Kidney epithelial cell (primary cell): ENCODE data around the gene SENP8. TPM values are rescaled to one million over a fixed set of nuclear protein-coding genes. Genes with fewer than 3 reads are reported as not detected.
"Not testable (repeated sequence)": the region's sequence is repeated elsewhere in the genome, so short reads cannot be mapped to it uniquely, and the experiment has no call there.

Source experiments
- DNase-seq: peaks from one replicate; pipeline ENCODE4 v3.0.0-alpha.2; 2010; ENCODE audit warnings: low read depth
- H3K27me3 ChIP-seq: 2 replicates; pipeline ENCODE4 v1.6.0; 2011; ENCODE audit warnings: low read length; ENCODE audit not compliant: control insufficient read depth, insufficient read depth
- H3K36me3 ChIP-seq: 2 replicates; pipeline ENCODE4 v1.5.1; 2011; ENCODE audit warnings: low read length; ENCODE audit not compliant: control insufficient read depth, insufficient read depth
- H3K4me3 ChIP-seq: 2 replicates; pipeline ENCODE4 v1.5.1; 2011; ENCODE audit warnings: low read depth, mild to moderate bottlenecking, control low read depth, low read length
- CTCF ChIP-seq: IDR thresholded peaks from 2 replicates; pipeline ENCODE4 v1.5.1; 2011; ENCODE audit warnings: mild to moderate bottlenecking, moderate library complexity, low read length, control low read depth, inconsistent platforms; ENCODE audit not compliant: insufficient read depth, poor library complexity, severe bottlenecking
- total RNA-seq: library from RNA; depleted of rRNA; stranded (reverse); fragments of >200 nt; gene quantifications from 2 replicates; pipeline ENCODE4 v1.2.3, GENCODE V29; 2015

SENP8 gene
- total RNA-seq, result 2.4 and 3.0 TPM in 2 replicates

GRCh38 chr15:72118017-72118978 is at the start of gene SENP8, which contains the start of gene MYO9A:
Gene SENP8 (plus strand): TSS chr15:72118403. CDS start chr15:72139624, 21,221 bp downstream.
Gene MYO9A (minus strand): TSS chr15:72118150. CDS start chr15:72046563, 71,587 bp downstream.
- Histone ChIP-seq H3K4me3 (peak within 1 kb of the TSS; percentile 99), H3K36me3 (no peaks in the 10 kb centered on the region), H3K27me3 (no peaks in the 10 kb centered on the region)
- TF ChIP-seq CTCF, result no peak
- DNase-seq, result peak; percentile 88

GRCh38 chr15:72068856-72069255 is 49.3 kb upstream of the SENP8 start:
- H3K4me3 ChIP-seq, result no peak overlapping the region
- H3K36me3 ChIP-seq, result no peaks in the 10 kb centered on the region
- no peak for DNase-seq
- TF ChIP-seq CTCF, result no peak
- no peaks in the 10 kb centered on the region for H3K27me3 ChIP-seq

GRCh38 chr15:72070817-72071447 is 47.3 kb upstream of the SENP8 start:
- DNase-seq, result no peak
- H3K27me3 ChIP-seq, result no peaks in the 10 kb centered on the region
- H3K36me3 ChIP-seq, result no peaks in the 10 kb centered on the region
- no peak overlapping the region for H3K4me3 ChIP-seq
- no peak for TF ChIP-seq CTCF

- H3K36me3 ChIP-seq, DNase-seq, H3K4me3 ChIP-seq, H3K27me3 ChIP-seq: not testable (repeated sequence)
These were observed 46.8 kb upstream of the SENP8 start for GRCh38 chr15:72071448-72071825.

- Histone ChIP-seq H3K4me3 (no peak overlapping the region), H3K27me3 (no peaks in the 10 kb centered on the region), H3K36me3 (no peaks in the 10 kb centered on the region)
- DNase-seq, result no peak
- no peak for TF ChIP-seq CTCF
These were observed 43.7 kb upstream of the SENP8 start for GRCh38 chr15:72074335-72075060.

- H3K27me3 ChIP-seq, result no peaks in the 10 kb centered on the region
- TF ChIP-seq CTCF, result no peak
- H3K36me3 ChIP-seq, result no peaks in the 10 kb centered on the region
- no peak for DNase-seq
- H3K4me3 ChIP-seq, result no peak overlapping the region
These were observed 40.3 kb upstream of the SENP8 start for GRCh38 chr15:72077950-72078349.
